Measurements from ENCODE around the gene DHRSX.
"Not testable (repeated sequence)": the region's sequence is repeated elsewhere in the genome, so short reads cannot be mapped to it uniquely, and the experiment has no call there.

DHRSX gene

GRCh38 chrX:2262668-2263055 lies 238.1 kb downstream of the DHRSX start:
- no peak for DNase-seq (ENCODE audit: low spot score)

GRCh38 chrX:2261831-2262667 lies 238.7 kb downstream of the DHRSX start:
- no peak for DNase-seq (ENCODE audit: low spot score)

- DNase-seq (ENCODE audit: low spot score) = no peak
These were observed 248.3 kb downstream of the DHRSX start for GRCh38 chrX:2252331-2253065.

GRCh38 chrX:2251211-2251610 lies 249.6 kb downstream of the DHRSX start:
- DNase-seq (ENCODE audit: low spot score) = no peak

- peak; percentile 43 for DNase-seq (ENCODE audit: low spot score)
These were observed 256.8 kb downstream of the DHRSX start for GRCh38 chrX:2243913-2244460.

GRCh38 chrX:2242980-2243379 lies 257.8 kb downstream of the DHRSX start:
- DNase-seq (ENCODE audit: low spot score) = no peak

- DNase-seq (ENCODE audit: low spot score) = no peak
These were observed 258.4 kb downstream of the DHRSX start for GRCh38 chrX:2242326-2242725.

GRCh38 chrX:2241496-2241895 lies 259.3 kb downstream of the DHRSX start:
- not testable (repeated sequence) for DNase-seq (ENCODE audit: low spot score)

GRCh38 chrX:2240761-2241160 lies 260.0 kb downstream of the DHRSX start:
- not testable (repeated sequence) for DNase-seq (ENCODE audit: low spot score)

- DNase-seq (ENCODE audit: low spot score) = no peak
These were observed 262.8 kb downstream of the DHRSX start for GRCh38 chrX:2237976-2238375.

GRCh38 chrX:2231570-2232192 lies 269.1 kb downstream of the DHRSX start:
- DNase-seq (ENCODE audit: low spot score) = no peak

GRCh38 chrX:2230457-2230856 lies 270.3 kb downstream of the DHRSX start:
- no peak for DNase-seq (ENCODE audit: low spot score)

- DNase-seq (ENCODE audit: low spot score) = no peak
These were observed 272.2 kb downstream of the DHRSX start for GRCh38 chrX:2228536-2228935.

GRCh38 chrX:2226906-2227656 lies 273.7 kb downstream of the DHRSX start:
- DNase-seq (ENCODE audit: low spot score) = no peak

- DNase-seq (ENCODE audit: low spot score) = no peak
These were observed 274.6 kb downstream of the DHRSX start for GRCh38 chrX:2226182-2226581.

- no peak for DNase-seq (ENCODE audit: low spot score)
These were observed 276.1 kb downstream of the DHRSX start for GRCh38 chrX:2224597-2225235.

GRCh38 chrX:2224161-2224560 lies 276.6 kb downstream of the DHRSX start:
- no peak for DNase-seq (ENCODE audit: low spot score)

- DNase-seq (ENCODE audit: low spot score) = no peak
These were observed 279.8 kb downstream of the DHRSX start for GRCh38 chrX:2220829-2221567.

- DNase-seq (ENCODE audit: low spot score) = no peak
These were observed 280.5 kb downstream of the DHRSX start for GRCh38 chrX:2220296-2220695.

- not testable (repeated sequence) for DNase-seq (ENCODE audit: low spot score)
These were observed 286.5 kb downstream of the DHRSX start for GRCh38 chrX:2214138-2214823.

Measured in LoVo (cell line).